Measurements from ENCODE around the gene NTM.

NTM gene

GRCh38 chr11:131602431-131602830 lies 232.0 kb downstream of the NTM start:
- Histone ChIP-seq H3K4me1 (ENCODE audit: control insufficient read depth, insufficient read depth, low read length) (no peaks in the 10 kb centered on the region), H3K36me3 (ENCODE audit: control insufficient read depth, insufficient read depth, low read length, severe bottlenecking) (no peaks in the 10 kb centered on the region), H3K4me3 (ENCODE audit: low read length) (no peak overlapping the region), H3K9ac (ENCODE audit: low read length) (no peak overlapping the region), H3K27me3 (replicated peaks; ENCODE audit: control insufficient read depth, insufficient read depth, low read length) (peaks cover 2% of the 10 kb centered on the region), H3K9me3 (ENCODE audit: control insufficient read depth, low read length) (no peaks in the 10 kb centered on the region)
- DNase-seq (ENCODE audit: low read depth), result no peak

- DNase-seq (ENCODE audit: low read depth), result no peak
- Histone ChIP-seq H3K4me3 (ENCODE audit: low read length) (no peak overlapping the region), H3K36me3 (ENCODE audit: control insufficient read depth, insufficient read depth, low read length, severe bottlenecking) (no peaks in the 10 kb centered on the region), H3K27me3 (replicated peaks; ENCODE audit: control insufficient read depth, insufficient read depth, low read length) (peaks cover 15% of the 10 kb centered on the region), H3K9me3 (ENCODE audit: control insufficient read depth, low read length) (no peaks in the 10 kb centered on the region), H3K4me1 (ENCODE audit: control insufficient read depth, insufficient read depth, low read length) (peaks cover 9% of the 10 kb centered on the region), H3K9ac (ENCODE audit: low read length) (no peak overlapping the region)
These were observed 236.5 kb downstream of the NTM start for GRCh38 chr11:131606811-131607335.

- Histone ChIP-seq H3K9ac (ENCODE audit: low read length) (no peak overlapping the region), H3K4me3 (ENCODE audit: low read length) (no peak overlapping the region), H3K36me3 (ENCODE audit: control insufficient read depth, insufficient read depth, low read length, severe bottlenecking) (no peaks in the 10 kb centered on the region), H3K27me3 (replicated peaks; ENCODE audit: control insufficient read depth, insufficient read depth, low read length) (peaks cover 24% of the 10 kb centered on the region), H3K4me1 (ENCODE audit: control insufficient read depth, insufficient read depth, low read length) (peaks cover 12% of the 10 kb centered on the region), H3K9me3 (ENCODE audit: control insufficient read depth, low read length) (no peaks in the 10 kb centered on the region)
- peak; percentile 70 for DNase-seq (ENCODE audit: low read depth)
These were observed 238.9 kb downstream of the NTM start for GRCh38 chr11:131609337-131609736.

GRCh38 chr11:131609921-131610320 lies 239.5 kb downstream of the NTM start:
- DNase-seq (ENCODE audit: low read depth), result no peak
- Histone ChIP-seq H3K27me3 (replicated peaks; ENCODE audit: control insufficient read depth, insufficient read depth, low read length) (peaks cover 27% of the 10 kb centered on the region), H3K9ac (ENCODE audit: low read length) (no peak overlapping the region), H3K9me3 (ENCODE audit: control insufficient read depth, low read length) (no peaks in the 10 kb centered on the region), H3K4me1 (ENCODE audit: control insufficient read depth, insufficient read depth, low read length) (peaks cover 18% of the 10 kb centered on the region), H3K4me3 (ENCODE audit: low read length) (no peak overlapping the region), H3K36me3 (ENCODE audit: control insufficient read depth, insufficient read depth, low read length, severe bottlenecking) (no peaks in the 10 kb centered on the region)

- no peak overlapping the region for H3K9ac ChIP-seq (ENCODE audit: low read length)
- H3K4me3 ChIP-seq (ENCODE audit: low read length), result no peak overlapping the region
- H3K27me3 ChIP-seq (replicated peaks; ENCODE audit: control insufficient read depth, insufficient read depth, low read length), result peaks cover 32% of the 10 kb centered on the region
- H3K9me3 ChIP-seq (ENCODE audit: control insufficient read depth, low read length), result no peaks in the 10 kb centered on the region
- peaks cover 18% of the 10 kb centered on the region for H3K4me1 ChIP-seq (ENCODE audit: control insufficient read depth, insufficient read depth, low read length)
- H3K36me3 ChIP-seq (ENCODE audit: control insufficient read depth, insufficient read depth, low read length, severe bottlenecking), result no peaks in the 10 kb centered on the region
- DNase-seq (ENCODE audit: low read depth), result no peak
These were observed 240.9 kb downstream of the NTM start for GRCh38 chr11:131611322-131611721.

- H3K27me3 ChIP-seq (replicated peaks; ENCODE audit: control insufficient read depth, insufficient read depth, low read length), result peaks cover 32% of the 10 kb centered on the region
- H3K9ac ChIP-seq (ENCODE audit: low read length), result no peak overlapping the region
- peaks cover 21% of the 10 kb centered on the region for H3K4me1 ChIP-seq (ENCODE audit: control insufficient read depth, insufficient read depth, low read length)
- no peaks in the 10 kb centered on the region for H3K9me3 ChIP-seq (ENCODE audit: control insufficient read depth, low read length)
- no peak overlapping the region for H3K4me3 ChIP-seq (ENCODE audit: low read length)
- no peaks in the 10 kb centered on the region for H3K36me3 ChIP-seq (ENCODE audit: control insufficient read depth, insufficient read depth, low read length, severe bottlenecking)
- no peak for DNase-seq (ENCODE audit: low read depth)
These were observed 242.1 kb downstream of the NTM start for GRCh38 chr11:131612533-131612932.

- H3K4me3 ChIP-seq (ENCODE audit: low read length), result no peak overlapping the region
- H3K27me3 ChIP-seq (replicated peaks; ENCODE audit: control insufficient read depth, insufficient read depth, low read length), result peaks cover 32% of the 10 kb centered on the region
- H3K9ac ChIP-seq (ENCODE audit: low read length), result no peak overlapping the region
- no peaks in the 10 kb centered on the region for H3K36me3 ChIP-seq (ENCODE audit: control insufficient read depth, insufficient read depth, low read length, severe bottlenecking)
- H3K9me3 ChIP-seq (ENCODE audit: control insufficient read depth, low read length), result no peaks in the 10 kb centered on the region
- peaks cover 26% of the 10 kb centered on the region for H3K4me1 ChIP-seq (ENCODE audit: control insufficient read depth, insufficient read depth, low read length)
- DNase-seq (ENCODE audit: low read depth), result no peak
These were observed 244.2 kb downstream of the NTM start for GRCh38 chr11:131614631-131615030.

- no peak overlapping the region for H3K4me3 ChIP-seq (ENCODE audit: low read length)
- DNase-seq (ENCODE audit: low read depth), result no peak
- peaks cover 30% of the 10 kb centered on the region for H3K27me3 ChIP-seq (replicated peaks; ENCODE audit: control insufficient read depth, insufficient read depth, low read length)
- no peaks in the 10 kb centered on the region for H3K36me3 ChIP-seq (ENCODE audit: control insufficient read depth, insufficient read depth, low read length, severe bottlenecking)
- peaks cover 25% of the 10 kb centered on the region for H3K4me1 ChIP-seq (ENCODE audit: control insufficient read depth, insufficient read depth, low read length)
- H3K9me3 ChIP-seq (ENCODE audit: control insufficient read depth, low read length), result no peaks in the 10 kb centered on the region
- no peak overlapping the region for H3K9ac ChIP-seq (ENCODE audit: low read length)
These were observed 245.2 kb downstream of the NTM start for GRCh38 chr11:131615611-131616010.

GRCh38 chr11:131616481-131617140 lies 246.2 kb downstream of the NTM start:
- Histone ChIP-seq H3K9ac (ENCODE audit: low read length) (no peak overlapping the region), H3K36me3 (ENCODE audit: control insufficient read depth, insufficient read depth, low read length, severe bottlenecking) (no peaks in the 10 kb centered on the region), H3K9me3 (ENCODE audit: control insufficient read depth, low read length) (no peaks in the 10 kb centered on the region), H3K4me3 (ENCODE audit: low read length) (no peak overlapping the region), H3K4me1 (ENCODE audit: control insufficient read depth, insufficient read depth, low read length) (peaks cover 25% of the 10 kb centered on the region), H3K27me3 (replicated peaks; ENCODE audit: control insufficient read depth, insufficient read depth, low read length) (peaks cover 20% of the 10 kb centered on the region)
- peak; percentile 14 for DNase-seq (ENCODE audit: low read depth)

- Histone ChIP-seq H3K36me3 (ENCODE audit: control insufficient read depth, insufficient read depth, low read length, severe bottlenecking) (no peaks in the 10 kb centered on the region), H3K4me3 (ENCODE audit: low read length) (no peak overlapping the region), H3K9ac (ENCODE audit: low read length) (no peak overlapping the region), H3K4me1 (ENCODE audit: control insufficient read depth, insufficient read depth, low read length) (peaks cover 25% of the 10 kb centered on the region), H3K27me3 (replicated peaks; ENCODE audit: control insufficient read depth, insufficient read depth, low read length) (peaks cover 17% of the 10 kb centered on the region), H3K9me3 (ENCODE audit: control insufficient read depth, low read length) (no peaks in the 10 kb centered on the region)
- peak; percentile 84 for DNase-seq (ENCODE audit: low read depth)
These were observed 247.8 kb downstream of the NTM start for GRCh38 chr11:131618201-131618600.

- Histone ChIP-seq H3K36me3 (ENCODE audit: control insufficient read depth, insufficient read depth, low read length, severe bottlenecking) (no peaks in the 10 kb centered on the region), H3K4me3 (ENCODE audit: low read length) (no peak overlapping the region), H3K9me3 (ENCODE audit: control insufficient read depth, low read length) (no peaks in the 10 kb centered on the region), H3K27me3 (replicated peaks; ENCODE audit: control insufficient read depth, insufficient read depth, low read length) (no peaks in the 10 kb centered on the region), H3K4me1 (ENCODE audit: control insufficient read depth, insufficient read depth, low read length) (peaks cover 18% of the 10 kb centered on the region), H3K9ac (ENCODE audit: low read length) (no peak overlapping the region)
- DNase-seq (ENCODE audit: low read depth), result no peak
These were observed 251.8 kb downstream of the NTM start for GRCh38 chr11:131622193-131622592.

GRCh38 chr11:131624531-131624930 lies 254.1 kb downstream of the NTM start:
- H3K9ac ChIP-seq (ENCODE audit: low read length), result no peak overlapping the region
- no peaks in the 10 kb centered on the region for H3K9me3 ChIP-seq (ENCODE audit: control insufficient read depth, low read length)
- H3K27me3 ChIP-seq (replicated peaks; ENCODE audit: control insufficient read depth, insufficient read depth, low read length), result peaks cover 4% of the 10 kb centered on the region
- DNase-seq (ENCODE audit: low read depth), result no peak
- H3K36me3 ChIP-seq (ENCODE audit: control insufficient read depth, insufficient read depth, low read length, severe bottlenecking), result no peaks in the 10 kb centered on the region
- peaks cover 3% of the 10 kb centered on the region for H3K4me1 ChIP-seq (ENCODE audit: control insufficient read depth, insufficient read depth, low read length)
- H3K4me3 ChIP-seq (ENCODE audit: low read length), result no peak overlapping the region

Measured in adipocyte (in vitro differentiated cells).